Stimulated activated CD8-positive, alpha-beta memory T cell treated with anti-CD3 and anti-CD28 coated beads, Interleukin-12 subunit alpha, Interleukin-12 subunit beta, amount 100 ng/mL, for 24 hours (primary cell): ENCODE data around the gene TGFBR2.
"Not testable (repeated sequence)": the region's sequence is repeated elsewhere in the genome, so short reads cannot be mapped to it uniquely, and the experiment has no call there.

Experiments
- DNase-seq: peaks from one replicate; pipeline ENCODE4 v3.0.0-alpha.2; 2020; ENCODE audit errors: extremely low read depth

Gene TGFBR2

DNA sequence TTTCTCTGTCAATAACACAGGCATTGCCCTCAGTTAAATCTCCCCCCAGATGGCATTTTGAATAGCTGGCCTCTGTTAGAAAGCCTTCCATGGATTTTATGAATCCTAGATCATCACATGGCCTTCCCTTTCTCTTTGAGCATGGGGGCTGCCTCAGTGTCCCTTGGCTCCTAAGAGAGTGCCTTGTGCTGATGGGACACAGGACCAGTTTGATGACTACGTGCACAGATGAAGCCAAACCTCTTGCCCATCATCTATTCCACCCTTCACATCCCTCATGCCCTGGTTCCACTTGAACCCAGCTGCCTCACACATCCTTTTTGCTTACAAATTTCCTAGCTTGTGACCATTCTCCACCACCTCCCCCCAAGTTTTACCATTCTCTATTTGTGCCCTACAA is 12.9 kb downstream of the TGFBR2 start:
- no peak for DNase-seq

DNA sequence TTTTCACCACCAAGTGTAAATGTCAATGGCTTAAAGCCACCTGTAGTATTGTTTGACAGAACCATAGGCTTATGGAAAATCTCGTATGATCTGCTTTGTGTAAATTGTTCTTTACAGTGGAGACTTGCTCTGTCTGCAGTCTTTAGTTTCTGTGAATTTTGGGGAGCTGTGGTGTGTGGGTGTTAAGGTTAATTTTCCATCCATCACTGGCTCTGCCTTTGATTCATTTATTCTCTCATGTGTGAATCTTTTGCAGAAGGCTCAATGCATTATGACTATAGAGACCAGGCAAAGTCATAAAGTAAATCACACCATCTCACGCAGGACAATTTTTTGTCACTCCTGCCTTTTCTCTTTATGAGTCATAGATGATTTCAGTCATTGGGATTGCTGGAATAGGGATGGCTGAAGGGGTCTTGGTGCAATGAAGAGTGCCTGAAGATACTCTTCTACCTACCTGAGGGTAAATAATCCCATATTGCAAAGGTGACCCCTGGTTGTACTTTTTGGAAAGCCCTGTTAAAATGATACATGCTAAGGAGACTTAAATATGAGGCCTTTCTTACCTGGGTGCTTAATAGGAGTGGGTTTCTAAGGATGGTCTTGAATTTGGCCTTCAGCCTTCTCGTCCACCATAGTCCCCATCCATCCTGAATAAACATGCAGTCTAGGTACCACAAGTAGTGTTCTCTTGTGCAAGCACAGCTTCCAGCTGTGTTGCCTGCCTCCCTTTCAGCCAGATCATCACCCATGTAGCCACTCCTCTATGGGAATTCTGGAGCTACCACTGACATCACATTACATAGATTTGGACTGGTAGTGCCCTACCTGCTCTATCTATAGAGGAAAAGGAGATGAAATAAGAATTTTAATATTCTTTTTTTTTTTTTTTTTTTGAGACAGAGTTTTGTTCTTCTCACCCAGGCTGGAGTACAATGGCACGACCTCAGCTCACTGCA is 14.3 kb downstream of the TGFBR2 start:
- DNase-seq, result no peak

GRCh38 chr3:30621576-30621975 is 15.2 kb downstream of the TGFBR2 start:
- no peak for DNase-seq

DNA sequence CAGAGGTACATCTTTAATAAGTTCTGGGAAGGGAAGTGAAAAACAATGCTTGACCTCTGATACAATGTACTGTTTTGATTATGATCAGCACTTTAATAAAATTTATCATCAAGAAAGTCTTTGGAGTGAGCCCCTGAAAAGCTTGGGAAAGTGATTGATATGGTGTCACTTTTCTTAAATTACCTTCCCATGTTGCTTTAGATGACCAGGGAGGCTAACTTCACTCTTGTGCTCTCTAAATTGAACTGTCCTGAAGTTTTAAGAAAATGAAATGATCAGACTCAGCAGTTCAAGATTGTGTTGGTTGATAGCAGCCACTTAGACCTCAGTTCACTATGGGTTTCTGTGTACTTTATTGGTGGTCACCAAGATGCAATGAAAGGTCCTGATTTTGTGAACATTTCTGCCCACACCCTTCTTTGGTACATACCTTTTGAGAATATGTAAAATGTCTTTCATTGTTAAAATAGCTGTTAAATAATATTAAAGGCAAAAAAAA is 15.7 kb downstream of the TGFBR2 start:
- DNase-seq, result no peak

DNA sequence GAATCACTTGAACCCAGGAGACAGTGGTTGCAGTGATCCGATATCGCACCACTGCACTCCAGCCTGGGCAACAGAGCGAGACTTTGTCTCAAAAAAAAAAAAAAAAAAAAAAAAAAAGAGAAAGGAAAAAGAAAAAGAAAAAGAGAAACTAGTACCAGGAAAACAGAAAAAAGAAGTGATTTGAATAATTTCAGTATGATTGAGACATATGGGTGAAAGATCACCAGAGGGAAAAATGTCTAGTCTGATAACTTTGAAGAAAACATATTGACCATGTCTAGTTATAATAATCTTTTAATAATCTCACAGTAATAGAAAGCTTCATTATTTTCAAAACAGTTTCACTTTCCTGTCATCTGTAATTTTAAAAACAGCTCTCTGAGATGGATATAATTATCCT is 16.4 kb downstream of the TGFBR2 start:
- DNase-seq, result no peak

- no peak for DNase-seq
These were observed 16.9 kb downstream of the TGFBR2 start for GRCh38 chr3:30623351-30623750.

DNA sequence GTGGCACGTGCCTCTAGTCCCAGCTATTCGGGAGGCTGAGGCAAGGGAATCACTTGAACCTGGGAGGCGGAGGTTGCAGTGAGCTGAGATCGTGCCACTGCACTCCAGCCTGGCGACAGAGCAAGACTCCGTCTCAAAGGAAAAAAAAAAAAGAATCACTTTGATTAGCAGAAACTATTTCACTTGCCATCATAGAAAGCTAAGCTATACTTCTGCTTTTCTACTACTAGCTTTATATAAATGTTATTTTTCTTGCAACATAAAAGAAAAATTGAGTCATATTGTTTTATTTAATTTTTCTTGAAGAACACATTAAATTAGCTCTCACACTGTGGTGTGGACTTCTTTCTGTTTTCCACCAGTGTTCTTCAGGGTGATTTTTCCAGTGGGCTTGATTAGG is 18.1 kb downstream of the TGFBR2 start:
- not testable (repeated sequence) for DNase-seq

DNA sequence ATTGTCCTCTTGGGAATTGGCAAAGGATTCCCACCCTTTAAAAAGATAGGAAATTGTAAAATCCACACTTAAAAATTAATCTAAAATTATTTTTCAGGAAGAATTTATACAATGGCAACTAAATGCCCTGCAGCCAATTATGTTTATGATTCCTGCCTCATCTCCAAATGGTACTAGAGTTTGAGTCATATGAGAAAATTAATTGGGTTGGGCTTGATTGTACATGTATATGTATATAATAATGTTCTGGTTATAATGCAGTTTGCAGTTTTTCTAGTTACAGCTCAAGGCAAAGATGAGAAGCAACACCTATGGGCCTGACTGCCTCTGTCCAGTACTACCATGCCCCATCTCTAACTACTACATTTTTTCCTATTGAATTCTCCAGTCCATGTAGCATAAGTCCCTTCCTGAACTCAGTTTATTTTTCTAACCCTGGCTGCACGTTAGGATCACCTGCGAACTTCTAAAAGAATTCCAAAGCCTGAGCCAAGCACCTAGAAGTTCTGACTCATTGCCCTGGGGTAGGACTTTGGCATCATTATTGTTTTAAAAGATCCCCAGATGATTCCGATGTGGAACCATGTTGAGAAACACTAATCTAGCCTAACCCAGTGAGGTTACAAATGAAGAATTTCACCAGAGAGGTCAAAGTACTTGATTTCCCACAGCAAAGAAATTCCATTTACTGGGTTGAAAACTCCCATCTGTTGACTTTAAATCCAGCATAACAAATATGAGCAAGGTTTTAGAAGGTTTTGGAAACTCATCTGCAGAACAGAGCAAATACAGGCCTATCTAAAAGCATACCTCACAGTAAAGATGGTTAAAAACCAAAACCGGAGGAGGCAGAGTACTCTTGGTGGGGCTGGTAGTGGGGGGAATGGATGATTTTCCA is 19.4 kb downstream of the TGFBR2 start:
- no peak for DNase-seq

DNA sequence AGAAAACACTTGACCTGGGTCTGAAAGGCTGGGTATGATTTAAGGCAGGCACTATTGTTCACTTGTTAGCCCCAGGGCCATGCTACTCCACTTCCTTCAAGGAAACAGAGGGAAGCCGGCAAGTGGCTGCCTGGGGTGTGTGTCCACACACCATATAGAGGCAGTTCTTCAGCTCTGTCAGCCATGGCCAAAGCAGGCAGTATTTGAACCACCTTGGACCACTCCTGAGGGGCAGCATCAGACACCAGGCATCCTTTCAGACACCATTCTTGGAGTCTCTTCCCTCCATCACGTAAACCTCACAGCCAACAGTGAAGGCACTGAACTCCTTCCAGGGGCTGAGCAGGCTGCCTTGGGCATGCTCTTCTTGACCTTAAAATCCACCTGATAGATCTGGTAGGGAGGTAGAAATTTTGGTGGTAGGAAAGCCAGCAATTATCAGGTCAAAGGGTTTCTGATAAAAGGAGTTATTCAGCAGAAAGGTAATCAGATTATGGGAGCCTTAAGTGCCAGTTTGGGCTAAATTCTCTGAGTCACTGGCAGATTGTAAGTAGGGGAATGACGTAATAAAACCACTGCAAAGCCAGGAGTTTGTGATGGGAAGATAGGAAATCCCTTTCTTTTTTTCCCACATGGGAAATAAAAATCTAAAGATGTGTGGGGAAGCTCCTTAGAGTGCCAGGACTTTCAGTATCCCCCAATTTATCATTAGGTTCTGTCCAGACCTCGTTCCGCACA is 20.2 kb downstream of the TGFBR2 start:
- no peak for DNase-seq

GRCh38 chr3:30628205-30628900 is 22.0 kb downstream of the TGFBR2 start:
- no peak for DNase-seq

DNA sequence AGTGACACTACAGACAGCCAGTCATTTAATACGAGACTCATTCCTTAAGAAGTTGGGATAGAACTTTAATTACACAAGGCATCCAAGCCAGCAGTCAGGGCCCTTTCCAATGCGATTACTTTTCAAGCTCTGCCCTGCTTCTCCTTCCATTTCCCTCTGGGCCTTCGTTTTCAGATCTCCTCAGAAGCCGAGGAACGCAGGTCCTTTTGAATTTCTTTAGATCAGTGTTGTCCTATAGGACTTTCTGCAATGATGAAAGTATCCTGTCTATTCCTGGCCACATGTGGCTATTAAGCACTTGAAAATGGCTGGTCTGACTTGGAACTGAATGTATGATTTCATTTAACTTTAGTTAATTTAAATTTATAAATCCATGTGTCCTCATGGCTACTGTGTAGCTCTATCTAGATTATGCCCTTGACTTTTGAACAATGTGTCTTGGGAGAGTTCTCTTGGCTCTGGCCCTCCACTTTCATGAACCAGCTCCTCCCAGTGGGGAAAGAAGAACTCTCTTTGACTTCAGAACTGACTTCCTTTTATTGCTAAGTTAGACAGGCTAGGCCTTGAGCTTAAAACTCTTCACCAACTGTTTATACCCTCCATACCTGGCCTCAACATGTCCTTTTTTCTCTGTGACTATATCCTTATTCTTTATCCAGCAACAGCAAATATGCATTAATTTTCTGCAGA is 22.6 kb downstream of the TGFBR2 start:
- no peak for DNase-seq

DNA sequence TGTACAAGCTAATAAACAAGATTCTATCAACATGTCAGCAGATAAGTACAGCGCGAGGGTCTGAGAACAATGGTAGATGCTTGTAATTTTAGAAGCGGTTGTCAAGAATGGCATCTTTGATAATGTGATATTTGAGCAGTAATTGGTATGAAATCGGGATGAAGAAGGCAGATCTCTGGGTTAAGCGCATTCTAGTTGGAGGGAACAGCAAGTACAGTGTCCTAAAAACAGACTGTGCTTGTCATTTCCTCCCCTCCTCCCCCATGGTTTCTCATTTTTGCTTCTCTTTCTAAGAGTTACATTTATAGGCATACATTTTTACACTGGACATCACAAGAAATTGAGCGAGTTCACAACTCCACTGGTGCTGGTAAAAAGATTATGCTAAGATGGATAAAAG is 23.3 kb downstream of the TGFBR2 start:
- DNase-seq, result no peak

GRCh38 chr3:30630238-30631030 is 24.0 kb downstream of the TGFBR2 start:
- DNase-seq, result no peak

DNA sequence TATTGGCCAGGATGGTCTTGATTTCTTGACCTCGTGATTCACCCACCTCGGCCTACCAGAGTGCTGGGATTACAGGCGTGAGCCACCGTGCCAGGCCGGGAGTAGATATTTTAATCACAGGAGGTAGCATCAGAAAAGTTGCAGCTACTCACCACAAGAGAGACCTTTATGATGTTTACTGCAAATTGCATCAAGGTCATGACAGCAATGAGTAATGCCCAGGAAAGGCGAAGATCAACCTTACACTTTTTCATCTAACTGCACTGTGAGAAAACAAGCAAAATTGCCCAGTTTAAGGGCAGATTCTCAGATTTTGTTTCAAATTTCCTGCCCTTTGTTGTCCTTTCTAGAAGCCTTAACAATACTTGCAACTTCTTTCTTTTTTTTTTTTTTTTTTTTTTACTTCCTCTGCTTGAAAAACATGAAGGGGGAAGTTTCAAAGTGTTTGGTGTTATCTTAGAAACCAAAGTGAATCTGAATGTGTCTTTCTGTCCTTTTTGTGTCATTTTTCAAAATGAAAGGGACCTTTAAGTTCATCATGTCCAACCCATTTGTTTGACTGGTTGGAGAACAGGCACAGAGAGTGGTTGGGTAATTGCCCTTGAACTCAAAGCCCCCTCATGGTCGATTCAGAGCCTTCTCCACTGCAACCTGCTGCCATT is 25.0 kb downstream of the TGFBR2 start:
- DNase-seq, result no peak

DNA sequence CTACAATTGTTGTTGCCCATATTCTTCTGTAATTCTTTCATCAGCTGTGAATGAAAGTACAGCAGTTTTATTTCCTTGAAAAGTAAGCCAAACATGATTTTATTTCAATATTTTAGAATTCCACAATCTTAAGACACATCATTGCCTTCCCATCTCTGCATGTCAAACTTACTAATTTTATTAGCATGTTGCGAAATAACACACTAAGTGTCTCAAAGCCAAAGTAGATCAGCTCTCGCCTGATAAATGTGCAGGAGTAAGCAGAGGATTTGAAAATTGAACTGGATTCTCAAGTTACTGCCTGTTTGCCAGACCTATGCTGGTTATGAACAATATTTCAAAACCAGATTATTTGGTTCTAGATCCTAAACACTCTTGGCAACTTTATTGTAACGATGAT is 25.7 kb downstream of the TGFBR2 start:
- DNase-seq, result no peak

DNA sequence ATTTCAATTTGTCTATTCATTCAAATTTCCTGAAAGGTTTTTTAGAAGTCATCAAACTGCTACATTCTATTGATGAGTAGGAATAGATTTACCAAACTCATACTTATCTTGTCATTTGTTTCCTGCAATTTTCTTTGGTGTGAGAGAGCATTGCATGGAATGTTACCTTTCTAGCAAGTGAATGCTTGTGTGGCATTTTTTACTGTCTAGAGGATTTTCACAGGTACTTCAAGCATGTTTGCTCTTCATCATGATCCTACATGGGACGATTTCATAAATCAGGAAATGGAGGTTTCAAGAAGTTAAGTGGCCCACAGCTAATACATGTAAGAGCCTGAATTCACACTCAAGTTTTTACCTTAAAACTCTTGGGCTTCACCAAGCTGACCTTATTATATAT is 26.1 kb downstream of the TGFBR2 start:
- no peak for DNase-seq

DNA sequence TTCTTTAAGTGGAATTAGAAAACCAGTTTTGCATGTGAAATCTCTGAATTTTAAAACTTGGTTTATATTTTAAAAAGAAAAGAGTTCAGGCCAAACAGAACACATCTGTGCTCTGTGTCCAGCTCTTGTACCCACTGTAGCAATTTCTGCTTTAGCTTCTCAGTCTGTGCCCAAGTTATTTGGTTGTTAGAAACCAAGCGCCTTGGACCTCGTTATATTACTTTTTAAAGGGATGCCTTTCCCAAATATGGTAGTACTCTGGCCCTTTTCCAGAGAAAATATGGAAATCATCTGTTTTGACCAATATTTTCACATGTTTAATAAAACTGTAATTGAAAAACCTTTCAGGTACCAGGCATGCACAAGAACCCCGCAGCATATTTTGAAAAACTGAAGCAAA is 27.3 kb downstream of the TGFBR2 start:
- no peak for DNase-seq

- DNase-seq, result no peak
These were observed 28.6 kb downstream of the TGFBR2 start for GRCh38 chr3:30634761-30635735.
